ENCODE measurements around the gene ZER1. TPM values are rescaled to one million over a fixed set of nuclear protein-coding genes. Genes with fewer than 3 reads are reported as not detected.

The ZER1 gene
- total and polyA plus RNA-seq, 2 of the 4 experiments (the other 2 are of a cell fraction) = 7.7 to 34.9 TPM

DNA sequence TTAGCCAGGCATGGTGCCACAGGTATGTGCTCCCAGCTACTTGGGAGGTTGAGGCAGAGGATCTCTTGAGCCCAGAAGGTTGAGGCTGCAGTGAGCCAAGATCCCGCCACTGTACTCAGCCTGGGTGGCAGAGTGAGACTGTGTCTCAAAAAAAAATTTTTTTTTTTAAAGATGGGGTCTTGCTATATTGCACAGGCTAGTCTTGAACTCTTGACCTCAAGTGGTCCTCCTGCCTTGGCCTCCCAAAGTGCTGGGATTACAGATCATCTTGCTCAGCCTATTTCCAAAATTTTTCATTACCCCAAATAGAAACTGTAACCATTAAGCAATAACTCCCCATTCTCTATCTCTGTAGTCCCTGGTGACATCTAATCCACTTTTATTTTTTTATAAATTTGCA is 10.9 kb upstream of the ZER1 start:
- Histone ChIP-seq H3K23ac (ENCODE audit: low read depth, low read length) (no peak overlapping the region), H2AK9ac (replicated peaks; ENCODE audit: low read depth, low read length, poor library complexity) (no peak overlapping the region), H4K5ac (ENCODE audit: low read depth, low read length) (no peak overlapping the region), H2BK15ac (ENCODE audit: low read depth, low read length) (no peak overlapping the region), H3K9me3 (ENCODE audit: control insufficient read depth, insufficient read depth, low read length) (no peaks in the 10 kb centered on the region), H3K27ac (ENCODE audit: insufficient read depth, low read length) (no peak overlapping the region), H2BK120ac (ENCODE audit: low read depth, low read length) (no peak overlapping the region), H3K79me1 (ENCODE audit: low read depth in 1 of 2, low read length in 2 of 2) (peaks cover 0 to 8% of the 10 kb centered on the region in 2 experiments; a peak in 2 of 4 replicates), H3K56ac (ENCODE audit: extremely low read depth, insufficient read depth, low read length) (no peak overlapping the region), H3K9ac (ENCODE audit: low read depth, low read length) (no peak overlapping the region), H3K4me3 (ENCODE audit: insufficient read depth, low read depth, low read length) (no peak overlapping the region), H4K91ac (ENCODE audit: insufficient read depth, low read depth, low read length) (no peak overlapping the region), H2AK5ac (ENCODE audit: low read depth, low read length) (no peak overlapping the region), H3K4ac (ENCODE audit: low read depth, low read length) (no peak overlapping the region), H3K4me1 (ENCODE audit: control insufficient read depth, insufficient read depth, low read length) (peaks cover 6% of the 10 kb centered on the region), H3K4me2 (ENCODE audit: low read depth, low read length) (no peak overlapping the region), H3K14ac (replicated peaks; ENCODE audit: low read depth, low read length) (no peak overlapping the region), H3K27me3 (ENCODE audit: control insufficient read depth, insufficient read depth, low read length) (no peaks in the 10 kb centered on the region), H2AFZ (replicated peaks; ENCODE audit: low read length, poor library complexity) (no peak overlapping the region), H3K36me3 (ENCODE audit: control insufficient read depth, insufficient read depth, low read length) (no peaks in the 10 kb centered on the region), H4K20me1 (ENCODE audit: insufficient read depth, low read length) (0 out of 2 replicates have a peak, but pooled peaks cover 5% of the 10 kb centered on the region), H3K9me1 (ENCODE audit: insufficient read depth, low read length) (no peaks in the 10 kb centered on the region; the same call in 1 of the 2 replicates), H2BK5ac (ENCODE audit: low read depth, low read length, poor library complexity, severe bottlenecking) (no peak overlapping the region), H4K8ac (ENCODE audit: low read depth in 2 of 2, low read length in 2 of 2) (no peak overlapping the region), H2BK20ac (ENCODE audit: low read depth, low read length) (no peak overlapping the region), H3K18ac (ENCODE audit: low read depth, low read length) (no peak overlapping the region)
- intact Hi-C loops (cut with micrococcal nuclease) (no loop called here), dilution Hi-C loops (cut with HindIII; ENCODE audit: low sequenced_read_pairs, unreplicated experiment) (no loop called here), in situ Hi-C loops (cut with MboI; ENCODE audit: low sequenced_read_pairs) (no loop called here)
- no peak for TF ChIP-seq ELK1 (IDR thresholded peaks at IDR 0.05; ENCODE audit: borderline replicate concordance, low read depth, low read length)
- no TSS peak for BruUV-seq (replicated peaks)
- ATAC-seq (ENCODE audit: low read depth) (no peak), DNase-seq (no peak)
- WGBS, 2 experiments (ENCODE audit: extremely low coverage in 2 of 2, insufficient read length in 1 of 2) = no CpG with 5 or more reads among the region's 1 CpG
- ChIA-PET CTCF (interaction anchor here (1.7 kb wide), 1 partner anchor 12 kb away, joined by 3 read pairs; no protein-coding TSS in a partner anchor), POLR2A (ENCODE audit: unreplicated experiment) (no interaction called here)
